Activated CD8-positive, alpha-beta T cell treated with anti-CD3 and anti-CD28 coated beads for 36 hours (primary cell): ENCODE data around the gene SH3BGRL2. TPM values are rescaled to one million over a fixed set of nuclear protein-coding genes. Genes with fewer than 3 reads are reported as not detected.

ENCODE experiments used
- ATAC-seq: fragments of 200-7000 bp; cut with Tn5 transposase; one replicate; pipeline ENCODE4 v1.10.0; 2021; ENCODE audit warnings: mild to moderate bottlenecking, moderate library complexity
- CTCF ChIA-PET: fragments of 350-600 bp; sonication (Branson Sonifier 250); formaldehyde crosslinking; loops from one replicate; lab custom pipeline; 2021; ENCODE audit warnings: antibody characterized with exemption; lab: Charles Lee
- POLR2A ChIA-PET: fragments of 350-600 bp; sonication (Branson Sonifier 250); formaldehyde crosslinking; loops from one replicate; lab custom pipeline; 2021; ENCODE audit warnings: antibody characterized with exemption; lab: Charles Lee
- DNase-seq: peaks from one replicate; pipeline ENCODE4 v3.0.0-alpha.2; 2020
- H3K27ac Mint-ChIP-seq: one replicate; pipeline ENCODE4 v1.8.0; 2021; ENCODE audit warnings: mild to moderate bottlenecking, mixed read lengths
- H3K27me3 Mint-ChIP-seq: one replicate; pipeline ENCODE4 v1.8.0; 2021; ENCODE audit warnings: mixed read lengths
- H3K36me3 Mint-ChIP-seq: one replicate; pipeline ENCODE4 v1.8.0; 2021; ENCODE audit warnings: low read depth, mixed read lengths
- H3K4me1 Mint-ChIP-seq: one replicate; pipeline ENCODE4 v1.8.0; 2021; ENCODE audit warnings: low read depth, mixed read lengths
- H3K4me3 Mint-ChIP-seq: one replicate; pipeline ENCODE4 v1.8.0; 2021; ENCODE audit warnings: mild to moderate bottlenecking, moderate library complexity, mixed read lengths
- H3K9me3 Mint-ChIP-seq: one replicate; pipeline ENCODE4 v1.8.0; 2021; ENCODE audit warnings: mixed read lengths
- intact Hi-C: fragments of 100-400 bp; cut with micrococcal nuclease; formaldehyde crosslinking; loops from one replicate; pipeline ENCODE4 v1.10.0; 2022
- total RNA-seq, 2 experiments: library from RNA; stranded (reverse); gene quantifications; one replicate each; pipeline ENCODE4 v1.2.3, GENCODE V29; 2021
- TF ChIP-seq, protein P1 (sequence below): fragments of 200-600 bp; IDR thresholded peaks from one replicate; pipeline ENCODE4 v1.8.0; 2022; ENCODE audit warnings: antibody characterized with exemption, mild to moderate bottlenecking

SH3BGRL2 gene
- total RNA-seq, 2 experiments from 2014 or later: 0.54 to 0.70 TPM

GRCh38 chr6:79750806-79751205, 119.7 kb downstream of the SH3BGRL2 start:
- no peak overlapping the region for H3K27ac Mint-ChIP-seq
- H3K9me3 Mint-ChIP-seq: peaks cover 3% of the 10 kb centered on the region
- CTCF ChIA-PET: interaction anchor here (1.2 kb wide), 1 partner anchor 12 kb away, joined by 3 read pairs; no protein-coding TSS in a partner anchor
- peaks cover 15% of the 10 kb centered on the region for H3K27me3 Mint-ChIP-seq
- no peaks in the 10 kb centered on the region for H3K36me3 Mint-ChIP-seq
- intact Hi-C loops: no loop called here
- no peak for ATAC-seq
- no peaks in the 10 kb centered on the region for H3K4me1 Mint-ChIP-seq
- H3K4me3 Mint-ChIP-seq: no peak overlapping the region
- POLR2A ChIA-PET: no interaction called here
- TF ChIP-seq, protein P1, sequence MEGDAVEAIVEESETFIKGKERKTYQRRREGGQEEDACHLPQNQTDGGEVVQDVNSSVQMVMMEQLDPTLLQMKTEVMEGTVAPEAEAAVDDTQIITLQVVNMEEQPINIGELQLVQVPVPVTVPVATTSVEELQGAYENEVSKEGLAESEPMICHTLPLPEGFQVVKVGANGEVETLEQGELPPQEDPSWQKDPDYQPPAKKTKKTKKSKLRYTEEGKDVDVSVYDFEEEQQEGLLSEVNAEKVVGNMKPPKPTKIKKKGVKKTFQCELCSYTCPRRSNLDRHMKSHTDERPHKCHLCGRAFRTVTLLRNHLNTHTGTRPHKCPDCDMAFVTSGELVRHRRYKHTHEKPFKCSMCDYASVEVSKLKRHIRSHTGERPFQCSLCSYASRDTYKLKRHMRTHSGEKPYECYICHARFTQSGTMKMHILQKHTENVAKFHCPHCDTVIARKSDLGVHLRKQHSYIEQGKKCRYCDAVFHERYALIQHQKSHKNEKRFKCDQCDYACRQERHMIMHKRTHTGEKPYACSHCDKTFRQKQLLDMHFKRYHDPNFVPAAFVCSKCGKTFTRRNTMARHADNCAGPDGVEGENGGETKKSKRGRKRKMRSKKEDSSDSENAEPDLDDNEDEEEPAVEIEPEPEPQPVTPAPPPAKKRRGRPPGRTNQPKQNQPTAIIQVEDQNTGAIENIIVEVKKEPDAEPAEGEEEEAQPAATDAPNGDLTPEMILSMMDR: no peak
- no peak for DNase-seq

Other genes with a start within 250 kb of the SH3BGRL2 start
- under 1 TPM in 1 of 2 experiments, not detected in 1; 0.07 TPM for gene LCA5, start 93.9 kb upstream of the SH3BGRL2 start, total RNA-seq